HG02885 (cell line): Measurements from ENCODE around the gene USH2A.
"Not testable (repeated sequence)": the region's sequence is repeated elsewhere in the genome, so short reads cannot be mapped to it uniquely, and the experiment has no call there.

Experiments
- ATAC-seq: cut with Tn5 transposase; IDR thresholded peaks from one replicate; pipeline ENCODE4 v1.9.1; 2021; ENCODE audit warnings: mild to moderate bottlenecking; ENCODE audit not compliant: unreplicated experiment, poor library complexity

Gene USH2A

GRCh38 chr1:216153130-216153529 is 270.1 kb downstream of the USH2A start:
- no peak for ATAC-seq

GRCh38 chr1:216145451-216146018 is 277.7 kb downstream of the USH2A start:
- ATAC-seq: not testable (repeated sequence)

GRCh38 chr1:216144661-216145450 is 278.4 kb downstream of the USH2A start:
- no peak for ATAC-seq

- ATAC-seq: no peak
These were observed 280.3 kb downstream of the USH2A start for GRCh38 chr1:216142921-216143320.

- no peak for ATAC-seq
These were observed 282.3 kb downstream of the USH2A start for GRCh38 chr1:216140730-216141524.

- ATAC-seq: no peak
These were observed 299.0 kb downstream of the USH2A start for GRCh38 chr1:216124192-216124781.

GRCh38 chr1:216123446-216124191 is 299.6 kb downstream of the USH2A start:
- no peak for ATAC-seq

- ATAC-seq: peak; percentile 85
These were observed 303.6 kb downstream of the USH2A start for GRCh38 chr1:216119600-216119999.

- no peak for ATAC-seq
These were observed 309.1 kb downstream of the USH2A start for GRCh38 chr1:216114180-216114579.

- no peak for ATAC-seq
These were observed 310.1 kb downstream of the USH2A start for GRCh38 chr1:216113181-216113580.

GRCh38 chr1:216111842-216112241 is 311.4 kb downstream of the USH2A start:
- ATAC-seq: no peak

- no peak for ATAC-seq
These were observed 327.8 kb downstream of the USH2A start for GRCh38 chr1:216095400-216095799.

- ATAC-seq: no peak
These were observed 332.7 kb downstream of the USH2A start for GRCh38 chr1:216090556-216090955.

- no peak for ATAC-seq
These were observed 336.6 kb downstream of the USH2A start for GRCh38 chr1:216086678-216087077.

- no peak for ATAC-seq
These were observed 341.8 kb downstream of the USH2A start for GRCh38 chr1:216081445-216081844.

GRCh38 chr1:216076751-216077150 is 346.5 kb downstream of the USH2A start:
- no peak for ATAC-seq

GRCh38 chr1:216075339-216075738 is 347.9 kb downstream of the USH2A start:
- ATAC-seq: no peak

- ATAC-seq: no peak
These were observed 349.3 kb downstream of the USH2A start for GRCh38 chr1:216073793-216074595.

- ATAC-seq: no peak
These were observed 352.0 kb downstream of the USH2A start for GRCh38 chr1:216071262-216071661.
